SKM-1 treated with dmso at 0.1 percent for 144 hours (cell line): ENCODE data around the gene CFAP410.

Experiments
- DNase-seq: peaks from one replicate; lab custom pipeline; 2025; ENCODE audit not compliant: unreplicated experiment; lab: John Stamatoyannopoulos, UW

The CFAP410 gene

GRCh38 chr21:44300262-44300959, 38.8 kb downstream of the CFAP410 start:
- DNase-seq = peak; percentile 40

GRCh38 chr21:44299458-44300261, 39.5 kb downstream of the CFAP410 start, which contains the start of gene PFKL:
TSS of gene PFKL (plus strand) at chr21:44300053. CDS start at chr21:44300106, 53 bp downstream.
- DNase-seq = peak; percentile 72

GRCh38 chr21:44299085-44299457, 40.1 kb downstream of the CFAP410 start:
- no peak for DNase-seq

- no peak for DNase-seq
Observed at GRCh38 chr21:44298301-44298700, 40.9 kb downstream of the CFAP410 start.

GRCh38 chr21:44297525-44298290, 41.5 kb downstream of the CFAP410 start:
- peak; percentile 66 for DNase-seq

- DNase-seq = no peak
Observed at GRCh38 chr21:44296916-44297315, 42.3 kb downstream of the CFAP410 start.

GRCh38 chr21:44296103-44296519, 43.1 kb downstream of the CFAP410 start:
- no peak for DNase-seq

GRCh38 chr21:44295646-44296045, 43.5 kb downstream of the CFAP410 start:
- no peak for DNase-seq

- no peak for DNase-seq
Observed at GRCh38 chr21:44295163-44295573, 44.0 kb downstream of the CFAP410 start.

GRCh38 chr21:44294391-44295162, 44.6 kb downstream of the CFAP410 start:
- no peak for DNase-seq

- no peak for DNase-seq
Observed at GRCh38 chr21:44293551-44294231, 45.5 kb downstream of the CFAP410 start.

GRCh38 chr21:44292812-44293195, 46.4 kb downstream of the CFAP410 start:
- no peak for DNase-seq

- DNase-seq = no peak
Observed at GRCh38 chr21:44291936-44292811, 47.0 kb downstream of the CFAP410 start.

- DNase-seq = no peak
Observed at GRCh38 chr21:44291078-44291935, 47.9 kb downstream of the CFAP410 start.

- DNase-seq = no peak
Observed at GRCh38 chr21:44290327-44291077, 48.7 kb downstream of the CFAP410 start.

- DNase-seq = no peak
Observed at GRCh38 chr21:44289381-44290010, 49.7 kb downstream of the CFAP410 start.
